Motor neuron (in vitro differentiated cells): ENCODE data around the gene TRIM25. TPM values are rescaled to one million over a fixed set of nuclear protein-coding genes. Genes with fewer than 3 reads are reported as not detected.
A peak's percentile ranks its signal among the peaks of the same experiment; 100 is the strongest.

Source experiments
- ATAC-seq, 8 experiments: fragments of 200-7000 bp; cut with Tn5 transposase; replicated peaks in 6 of 8; 2 replicates each; pipeline ENCODE4 v1.8.0; 2021; ENCODE audit warnings: mild to moderate bottlenecking in 8 of 8, moderate library complexity in 8 of 8
- H3K27ac ChIP-seq, 2 donors: fragments of 250-450 bp; sonication (Bioruptor Pico); 2 replicates each; pipeline ENCODE4 v1.9.0; 2021; ENCODE audit warnings: antibody characterized with exemption in 2 of 2, mild to moderate bottlenecking in 2 of 2, moderate library complexity in 1 of 2
- H3K4me1 ChIP-seq, 2 donors: fragments of 250-450 bp; sonication (Bioruptor Pico); replicated peaks in 1 of 2; 2 replicates each; pipeline ENCODE4 v1.6.1; 2021; ENCODE audit warnings: antibody characterized with exemption in 2 of 2, mild to moderate bottlenecking in 2 of 2, moderate library complexity in 1 of 2
- H3K4me3 ChIP-seq, 5 donors: fragments of 250-450 bp; sonication (Bioruptor Pico); 2 replicates each; pipeline ENCODE4 v1.9.0; 2021; ENCODE audit warnings: antibody characterized with exemption in 5 of 5, mild to moderate bottlenecking in 5 of 5, moderate library complexity in 4 of 5
- WGBS, 10 experiments: fragments of 450-650 bp; shearing (Covaris generic); methylation state at CpG; one replicate each; pipeline ENCODE4 v1.0.0; 2022; 5-methylcytosine and 5-hydroxymethylcytosine counted together
- in situ Hi-C, 9 experiments: fragments of 400-800 bp; cut with MboI; loops; one replicate each; pipeline ENCODE4 v1.15.0; 2021; ENCODE audit warnings: low sequenced_read_pairs in 9 of 9, low pct_unique_long_range_greater_than_20kb in 2 of 9; ENCODE audit not compliant: unreplicated experiment in 9 of 9
- total RNA-seq, 8 experiments: library from RNA; unstranded; fragments of 300-600 nt; gene quantifications; 2 replicates each; pipeline versions ENCODE4 v1.2.3 to v1.2.4, GENCODE V29; 2022

The TRIM25 gene
- total RNA-seq, 8 experiments from 2014 or later: 2.5 to 77.7 (median 15.7) TPM

GRCh38 chr17:56887552-56888467 is 26.0 kb downstream of the TRIM25 start:
- ATAC-seq: peak in 6 of 8 experiments; percentile 7 to 56 (median 40)
- Histone ChIP-seq H3K4me1 (peaks cover 6 to 16% of the 10 kb centered on the region in 2 donors), H3K27ac (no peak overlapping the region), H3K4me3 (no peak overlapping the region)
- in situ Hi-C loops: no loop called here
- WGBS, 10 experiments: 85 to 100% (median 95%) methylated on average over 1 to 5 of the region's 9 CpGs; no CpG with 5 or more reads in 3 of the 10 experiments

- in situ Hi-C loops: no loop called here
- WGBS, 10 experiments: 85 to 100% (median 95%) methylated on average over 1 to 5 of the region's 5 CpGs; no CpG with 5 or more reads in 2 of the 10 experiments
- H3K4me3 ChIP-seq: no peak overlapping the region
- H3K27ac ChIP-seq: no peak overlapping the region
- ATAC-seq: no peak
- peaks cover 6 to 16% of the 10 kb centered on the region in 2 donors for H3K4me1 ChIP-seq
Measured at GRCh38 chr17:56887105-56887504, 26.7 kb downstream of the TRIM25 start.

GRCh38 chr17:56886288-56886731 is 27.5 kb downstream of the TRIM25 start:
- in situ Hi-C loops: no loop called here
- WGBS, 10 experiments: 80 to 100% (median 100%) methylated on average over 1 to 2 of the region's 2 CpGs; no CpG with 5 or more reads in 4 of the 10 experiments
- no peak overlapping the region for H3K4me3 ChIP-seq
- H3K4me1 ChIP-seq: peaks cover 6 to 16% of the 10 kb centered on the region in 2 donors
- no peak overlapping the region for H3K27ac ChIP-seq
- ATAC-seq: no peak

- Histone ChIP-seq H3K4me1 (peaks cover 6 to 16% of the 10 kb centered on the region in 2 donors), H3K27ac (no peak overlapping the region), H3K4me3 (no peak overlapping the region)
- in situ Hi-C loops: no loop called here
- ATAC-seq: peak in 5 of 8 experiments; percentile 17 to 71 (median 44)
- WGBS, 10 experiments: 20 to 100% (median 63%) methylated on average over 1 to 2 of the region's 2 CpGs; no CpG with 5 or more reads in 2 of the 10 experiments
Measured at GRCh38 chr17:56885312-56885657, 28.6 kb downstream of the TRIM25 start.

GRCh38 chr17:56884483-56885311 is 29.2 kb downstream of the TRIM25 start:
- ATAC-seq: peak in 7 of 8 experiments; percentile 3 to 77 (median 64)
- in situ Hi-C loops: no loop called here
- 59 to 100% (median 78%) methylated on average over 1 to 5 of the region's 6 CpGs; no CpG with 5 or more reads in 3 of the 10 experiments for WGBS, 10 experiments
- H3K4me3 ChIP-seq: no peak overlapping the region
- no peak overlapping the region for H3K27ac ChIP-seq
- peaks cover 6 to 16% of the 10 kb centered on the region in 2 donors for H3K4me1 ChIP-seq

- Histone ChIP-seq H3K4me1 (peaks cover 6 to 16% of the 10 kb centered on the region in 2 donors), H3K4me3 (no peak overlapping the region), H3K27ac (no peak overlapping the region)
- in situ Hi-C loops: no loop called here
- no peak for ATAC-seq
- 0 to 80% (median 56%) methylated on average over 1 of the region's 1 CpG; no CpG with 5 or more reads in 1 of the 10 experiments for WGBS, 10 experiments
Measured at GRCh38 chr17:56883616-56884015, 30.2 kb downstream of the TRIM25 start.

GRCh38 chr17:56881685-56882295 is 32.1 kb downstream of the TRIM25 start:
- Histone ChIP-seq H3K27ac (no peak overlapping the region), H3K4me1 (peaks cover 6 to 16% of the 10 kb centered on the region in 2 donors), H3K4me3 (no peak overlapping the region)
- in situ Hi-C loops: no loop called here
- WGBS, 10 experiments: 87 to 100% (median 100%) methylated on average over 1 to 3 of the region's 3 CpGs; no CpG with 5 or more reads in 1 of the 10 experiments
- no peak for ATAC-seq

GRCh38 chr17:56880571-56880970 is 33.3 kb downstream of the TRIM25 start:
- Histone ChIP-seq H3K4me1 (peaks cover 3 to 12% of the 10 kb centered on the region in 2 donors), H3K4me3 (no peak overlapping the region), H3K27ac (no peak overlapping the region)
- in situ Hi-C loops: no loop called here
- no peak for ATAC-seq
- 56 to 94% (median 87%) methylated on average over 2 to 5 of the region's 8 CpGs; no CpG with 5 or more reads in 4 of the 10 experiments for WGBS, 10 experiments

GRCh38 chr17:56880133-56880532 is 33.7 kb downstream of the TRIM25 start:
- Histone ChIP-seq H3K27ac (no peak overlapping the region), H3K4me1 (peaks cover 0 to 7% of the 10 kb centered on the region in 2 donors), H3K4me3 (no peak overlapping the region)
- no peak for ATAC-seq
- in situ Hi-C loops: no loop called here
- 58 to 100% (median 80%) methylated on average over 1 to 2 of the region's 3 CpGs; no CpG with 5 or more reads in 5 of the 10 experiments for WGBS, 10 experiments

- in situ Hi-C loops: no loop called here
- no peak overlapping the region for H3K27ac ChIP-seq
- 67 to 100% (median 100%) methylated on average over 1 to 7 of the region's 7 CpGs; no CpG with 5 or more reads in 3 of the 10 experiments for WGBS, 10 experiments
- ATAC-seq: no peak
- H3K4me3 ChIP-seq: no peak overlapping the region
- H3K4me1 ChIP-seq: no peaks in the 10 kb centered on the region
Measured at GRCh38 chr17:56879280-56879679, 34.6 kb downstream of the TRIM25 start.

- H3K27ac ChIP-seq: no peak overlapping the region
- in situ Hi-C loops: no loop called here
- no peaks in the 10 kb centered on the region for H3K4me1 ChIP-seq
- WGBS, 10 experiments: 0 to 100% (median 75%) methylated on average over 1 to 3 of the region's 7 CpGs; no CpG with 5 or more reads in 3 of the 10 experiments
- H3K4me3 ChIP-seq: no peak overlapping the region
- no peak for ATAC-seq
Measured at GRCh38 chr17:56876766-56877179, 37.1 kb downstream of the TRIM25 start.

- 80 to 100% (median 93%) methylated on average over 1 to 4 of the region's 4 CpGs; no CpG with 5 or more reads in 2 of the 10 experiments for WGBS, 10 experiments
- in situ Hi-C loops: no loop called here
- no peak for ATAC-seq
- no peak overlapping the region for H3K4me3 ChIP-seq
- H3K27ac ChIP-seq: no peak overlapping the region
- no peaks in the 10 kb centered on the region for H3K4me1 ChIP-seq
Measured at GRCh38 chr17:56870081-56870651, 43.7 kb downstream of the TRIM25 start.
